ENCODE results near the gene FBXO41.

DNA sequence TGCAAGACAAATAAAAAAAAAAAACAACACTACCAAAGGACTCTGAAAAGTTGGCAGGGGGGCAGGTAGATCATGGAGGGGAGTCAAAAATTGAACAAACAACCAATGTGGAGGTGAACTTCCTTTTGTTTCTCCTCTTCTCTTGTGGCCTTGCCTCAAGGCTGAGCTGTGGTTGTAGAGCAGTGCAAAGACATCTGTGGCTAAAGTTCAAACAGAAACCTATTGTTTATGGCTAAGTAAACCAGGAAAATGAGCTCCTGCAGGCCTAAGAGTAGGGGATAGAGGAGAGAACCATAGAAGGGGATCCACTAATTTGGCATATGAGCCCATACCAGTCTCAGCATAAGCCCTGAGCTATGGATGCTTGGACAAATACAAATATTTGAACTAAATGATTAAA is 49.3 kb upstream of the FBXO41 start:
- TF ChIP-seq, protein P1, sequence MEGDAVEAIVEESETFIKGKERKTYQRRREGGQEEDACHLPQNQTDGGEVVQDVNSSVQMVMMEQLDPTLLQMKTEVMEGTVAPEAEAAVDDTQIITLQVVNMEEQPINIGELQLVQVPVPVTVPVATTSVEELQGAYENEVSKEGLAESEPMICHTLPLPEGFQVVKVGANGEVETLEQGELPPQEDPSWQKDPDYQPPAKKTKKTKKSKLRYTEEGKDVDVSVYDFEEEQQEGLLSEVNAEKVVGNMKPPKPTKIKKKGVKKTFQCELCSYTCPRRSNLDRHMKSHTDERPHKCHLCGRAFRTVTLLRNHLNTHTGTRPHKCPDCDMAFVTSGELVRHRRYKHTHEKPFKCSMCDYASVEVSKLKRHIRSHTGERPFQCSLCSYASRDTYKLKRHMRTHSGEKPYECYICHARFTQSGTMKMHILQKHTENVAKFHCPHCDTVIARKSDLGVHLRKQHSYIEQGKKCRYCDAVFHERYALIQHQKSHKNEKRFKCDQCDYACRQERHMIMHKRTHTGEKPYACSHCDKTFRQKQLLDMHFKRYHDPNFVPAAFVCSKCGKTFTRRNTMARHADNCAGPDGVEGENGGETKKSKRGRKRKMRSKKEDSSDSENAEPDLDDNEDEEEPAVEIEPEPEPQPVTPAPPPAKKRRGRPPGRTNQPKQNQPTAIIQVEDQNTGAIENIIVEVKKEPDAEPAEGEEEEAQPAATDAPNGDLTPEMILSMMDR (IDR thresholded peaks at IDR 0.05; ENCODE audit: low read depth, low read length, poor library complexity, severe bottlenecking), result no peak
- no peak for TF ChIP-seq EZH2phosphoT487 (IDR thresholded peaks at IDR 0.05; ENCODE audit: borderline replicate concordance, low read length)
